ENCODE measurements around the gene CMC1. TPM values are rescaled to one million over a fixed set of nuclear protein-coding genes. Genes with fewer than 3 reads are reported as not detected.

The CMC1 gene
- total and polyA plus RNA-seq, 9 of the 15 experiments (the other 6 are each of a cell fraction or from before 2014, with no cell fraction given), result 15.9 to 74.6 (median 48.9) TPM

GRCh38 chr3:28348629-28349468, 107.4 kb downstream of the CMC1 start, which contains the start of the genes AZI2 and ZCWPW2 (continued):
- TF ChIP-seq ZBTB49 (CRISPR knock-in tag; IDR thresholded peaks at IDR 0.05; ENCODE audit: borderline replicate concordance) (peak; percentile 28; the same call in 1 of the 2 replicates), STAG1 (CRISPR knock-in tag; IDR thresholded peaks at IDR 0.05; ENCODE audit: borderline replicate concordance) (no peak), ZBTB1 (CRISPR knock-in tag; IDR thresholded peaks at IDR 0.05; ENCODE audit: borderline replicate concordance, low read depth) (no peak; the same call in 1 of the 2 replicates), RBM34 (IDR thresholded peaks at IDR 0.05; ENCODE audit: borderline replicate concordance, insufficient read depth, low read length) (no peak), E2F4 (CRISPR knock-in tag; IDR thresholded peaks at IDR 0.05; ENCODE audit: low read depth) (peak; percentile 25; the same call in 1 of the 2 replicates), ARID2 (IDR thresholded peaks at IDR 0.05) (no peak), PRPF4 (IDR thresholded peaks at IDR 0.05; ENCODE audit: insufficient read depth, low read depth, low read length, poor library complexity, severe bottlenecking) (peak; percentile 81), GATAD2B (IDR thresholded peaks at IDR 0.05; ENCODE audit: borderline replicate concordance) (peak; percentile 9; the same call in 1 of the 2 replicates), MAFG (tag; conservative IDR thresholded peaks at IDR 0.05) (no peak), ZNF324 (CRISPR knock-in tag; IDR thresholded peaks at IDR 0.05) (no peak), SMAD3 (CRISPR knock-in tag; conservative IDR thresholded peaks at IDR 0.05) (0 out of 2 replicates have a peak, but pooled peaks have one; percentile 5), TAF7 (tag; IDR thresholded peaks at IDR 0.05) (peak; percentile 94), ZBED1 (IDR thresholded peaks at IDR 0.05) (peak; percentile 64; the same call in 1 of the 2 replicates), TEAD4 (IDR thresholded peaks at IDR 0.05; ENCODE audit: low read length) (0 out of 2 replicates have a peak, but pooled peaks have one; percentile 14), TEAD4 (CRISPR knock-in tag; IDR thresholded peaks at IDR 0.05; ENCODE audit: borderline replicate concordance) (no peak), NRF1 (conservative IDR thresholded peaks at IDR 0.05 in 1 of 2, IDR thresholded peaks at IDR 0.05 in 1 of 2) (peak; percentile 61 to 74), FOXM1 (IDR thresholded peaks at IDR 0.05; ENCODE audit: low read depth) (no peak), FOXM1 (CRISPR knock-in tag; IDR thresholded peaks at IDR 0.05; ENCODE audit: low read depth) (peak; percentile 62; the same call in 1 of the 2 replicates)
- TF ChIP-seq, protein P1, sequence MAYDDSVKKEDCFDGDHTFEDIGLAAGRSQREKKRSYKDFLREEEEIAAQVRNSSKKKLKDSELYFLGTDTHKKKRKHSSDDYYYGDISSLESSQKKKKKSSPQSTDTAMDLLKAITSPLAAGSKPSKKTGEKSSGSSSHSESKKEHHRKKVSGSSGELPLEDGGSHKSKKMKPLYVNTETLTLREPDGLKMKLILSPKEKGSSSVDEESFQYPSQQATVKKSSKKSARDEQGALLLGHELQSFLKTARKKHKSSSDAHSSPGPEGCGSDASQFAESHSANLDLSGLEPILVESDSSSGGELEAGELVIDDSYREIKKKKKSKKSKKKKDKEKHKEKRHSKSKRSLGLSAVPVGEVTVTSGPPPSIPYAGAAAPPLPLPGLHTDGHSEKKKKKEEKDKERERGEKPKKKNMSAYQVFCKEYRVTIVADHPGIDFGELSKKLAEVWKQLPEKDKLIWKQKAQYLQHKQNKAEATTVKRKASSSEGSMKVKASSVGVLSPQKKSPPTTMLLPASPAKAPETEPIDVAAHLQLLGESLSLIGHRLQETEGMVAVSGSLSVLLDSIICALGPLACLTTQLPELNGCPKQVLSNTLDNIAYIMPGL (CRISPR knock-in tag; IDR thresholded peaks at IDR 0.05), result peak; percentile 47; the same call in 1 of the 2 replicates
- TF ChIP-seq, protein P2, sequence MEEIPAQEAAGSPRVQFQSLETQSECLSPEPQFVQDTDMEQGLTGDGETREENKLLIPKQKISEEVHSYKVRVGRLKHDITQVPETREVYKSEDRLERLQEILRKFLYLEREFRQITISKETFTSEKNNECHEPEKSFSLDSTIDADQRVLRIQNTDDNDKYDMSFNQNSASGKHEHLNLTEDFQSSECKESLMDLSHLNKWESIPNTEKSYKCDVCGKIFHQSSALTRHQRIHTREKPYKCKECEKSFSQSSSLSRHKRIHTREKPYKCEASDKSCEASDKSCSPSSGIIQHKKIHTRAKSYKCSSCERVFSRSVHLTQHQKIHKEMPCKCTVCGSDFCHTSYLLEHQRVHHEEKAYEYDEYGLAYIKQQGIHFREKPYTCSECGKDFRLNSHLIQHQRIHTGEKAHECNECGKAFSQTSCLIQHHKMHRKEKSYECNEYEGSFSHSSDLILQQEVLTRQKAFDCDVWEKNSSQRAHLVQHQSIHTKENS (CRISPR knock-in tag; IDR thresholded peaks at IDR 0.05), result 0 out of 2 replicates have a peak, but pooled peaks have one; percentile 71
